Measurements from ENCODE around the gene PRR30. TPM values are rescaled to one million over a fixed set of nuclear protein-coding genes. Genes with fewer than 3 reads are reported as not detected.

The PRR30 gene
- total RNA-seq, 1 experiment from 2014 or later = not detected

DNA sequence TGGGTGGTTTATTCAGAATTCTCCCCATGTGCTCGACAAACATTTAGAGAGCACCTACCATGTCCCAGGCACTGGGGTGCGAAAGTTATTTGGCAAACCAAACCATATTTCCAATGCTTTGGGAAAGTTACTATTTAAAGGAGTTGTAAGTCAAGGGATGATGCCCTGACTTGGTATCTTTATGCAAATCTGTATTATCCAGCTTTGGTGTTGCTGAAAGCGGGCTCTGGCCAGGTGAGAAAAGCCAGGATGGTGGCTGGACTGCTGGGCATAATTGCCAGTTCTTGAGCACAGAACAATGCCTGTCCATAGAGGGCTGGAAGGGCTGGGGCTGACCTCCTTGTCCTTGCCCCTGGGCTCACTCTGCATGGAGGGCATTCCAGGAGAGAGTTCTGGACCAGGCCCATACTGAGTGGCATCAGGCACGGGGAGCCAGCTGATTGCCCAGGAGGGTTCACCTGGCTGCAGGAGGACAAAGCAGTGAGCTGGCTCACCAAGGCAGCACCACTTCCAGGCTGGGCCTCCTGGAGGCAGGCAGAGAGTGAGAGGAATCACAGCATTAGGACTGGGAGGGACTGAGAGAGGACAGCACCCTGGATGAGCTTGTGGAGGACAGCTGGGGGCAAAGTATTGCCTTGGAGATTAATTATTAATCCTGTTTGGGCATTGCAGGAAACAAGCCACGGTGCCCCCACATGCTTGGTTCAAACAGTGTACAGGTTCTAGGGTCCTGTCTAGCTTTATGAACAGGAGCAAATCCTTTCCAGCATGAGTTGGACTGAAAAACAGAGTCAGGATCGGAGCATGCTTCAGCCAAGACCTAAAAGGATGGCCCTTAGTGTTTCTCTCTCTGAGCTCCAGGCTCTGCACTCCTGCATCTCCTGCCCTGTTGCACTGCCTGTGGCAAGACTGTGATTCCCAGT lies 45.5 kb downstream of the PRR30 start:
- ChIA-PET POLR2A (interaction anchor here (0.9 kb wide), 1 partner anchor 189 kb away, joined by 3 read pairs; the partner anchor contains the start of gene TRIM54), CTCF (interaction anchor here (0.6 to 10.4 kb wide), 2 partner anchors 10 to 187 kb away, joined by 3 to 96 read pairs; partner anchors contain the start of gene TRIM54)
- Mint-ChIP-seq H3K4me1 (ENCODE audit: insufficient read depth, unreplicated experiment) (no peaks in the 10 kb centered on the region), H3K27ac (ENCODE audit: low read depth, unreplicated experiment) (no peak overlapping the region), H3K9me3 (ENCODE audit: unreplicated experiment) (no peaks in the 10 kb centered on the region), H3K27me3 (ENCODE audit: insufficient read depth, unreplicated experiment) (no peaks in the 10 kb centered on the region), H3K4me3 (ENCODE audit: unreplicated experiment) (no peak overlapping the region), H3K36me3 (ENCODE audit: insufficient read depth, unreplicated experiment) (no peaks in the 10 kb centered on the region)
- TF ChIP-seq, protein P1, sequence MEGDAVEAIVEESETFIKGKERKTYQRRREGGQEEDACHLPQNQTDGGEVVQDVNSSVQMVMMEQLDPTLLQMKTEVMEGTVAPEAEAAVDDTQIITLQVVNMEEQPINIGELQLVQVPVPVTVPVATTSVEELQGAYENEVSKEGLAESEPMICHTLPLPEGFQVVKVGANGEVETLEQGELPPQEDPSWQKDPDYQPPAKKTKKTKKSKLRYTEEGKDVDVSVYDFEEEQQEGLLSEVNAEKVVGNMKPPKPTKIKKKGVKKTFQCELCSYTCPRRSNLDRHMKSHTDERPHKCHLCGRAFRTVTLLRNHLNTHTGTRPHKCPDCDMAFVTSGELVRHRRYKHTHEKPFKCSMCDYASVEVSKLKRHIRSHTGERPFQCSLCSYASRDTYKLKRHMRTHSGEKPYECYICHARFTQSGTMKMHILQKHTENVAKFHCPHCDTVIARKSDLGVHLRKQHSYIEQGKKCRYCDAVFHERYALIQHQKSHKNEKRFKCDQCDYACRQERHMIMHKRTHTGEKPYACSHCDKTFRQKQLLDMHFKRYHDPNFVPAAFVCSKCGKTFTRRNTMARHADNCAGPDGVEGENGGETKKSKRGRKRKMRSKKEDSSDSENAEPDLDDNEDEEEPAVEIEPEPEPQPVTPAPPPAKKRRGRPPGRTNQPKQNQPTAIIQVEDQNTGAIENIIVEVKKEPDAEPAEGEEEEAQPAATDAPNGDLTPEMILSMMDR (IDR thresholded peaks at IDR 0.05; ENCODE audit: unreplicated experiment) = no peak
- intact Hi-C loops (cut with micrococcal nuclease) = no loop called here
- BruUV-seq (replicated peaks) = no TSS peak
- no peak for DNase-seq (ENCODE audit: unreplicated experiment)

DNA sequence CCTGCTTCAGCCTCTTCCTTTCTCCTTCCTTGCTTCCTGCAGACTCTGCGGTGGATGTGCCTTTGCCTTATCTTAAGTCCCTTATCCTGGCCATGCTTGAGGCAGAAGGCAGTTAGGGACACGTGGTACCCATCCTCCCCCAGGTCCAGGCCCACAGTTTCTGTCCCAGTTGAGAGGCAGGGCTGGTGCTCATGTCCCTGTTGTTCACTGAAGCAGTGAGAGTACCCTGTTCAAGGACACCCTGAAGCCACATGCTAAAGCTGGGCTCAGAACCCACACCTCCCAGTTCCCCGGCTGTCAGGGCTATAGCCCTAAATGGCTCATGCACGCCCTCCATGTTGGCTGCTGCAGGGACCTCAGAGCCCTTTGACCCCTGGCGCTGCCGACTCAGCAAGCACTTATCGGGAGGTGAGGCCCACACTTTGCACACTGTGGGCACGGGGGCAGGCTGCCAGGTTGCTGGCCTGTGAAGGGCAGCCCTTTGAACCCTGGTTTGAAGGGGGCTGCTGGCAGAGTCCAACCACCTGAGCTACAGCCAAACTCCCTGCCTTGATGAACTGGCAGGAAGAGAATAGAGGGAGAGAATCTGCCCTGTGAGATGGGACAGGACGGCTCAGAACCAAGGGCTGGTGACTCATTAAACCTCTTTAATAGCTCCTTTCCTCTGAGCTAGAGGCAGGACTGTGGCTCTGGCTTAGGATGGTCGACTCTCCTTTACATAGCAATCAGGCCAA lies 46.3 kb downstream of the PRR30 start:
- no TSS peak for BruUV-seq (replicated peaks)
- CTCF ChIA-PET = no interaction called here
- no peak for DNase-seq (ENCODE audit: unreplicated experiment)

DNA sequence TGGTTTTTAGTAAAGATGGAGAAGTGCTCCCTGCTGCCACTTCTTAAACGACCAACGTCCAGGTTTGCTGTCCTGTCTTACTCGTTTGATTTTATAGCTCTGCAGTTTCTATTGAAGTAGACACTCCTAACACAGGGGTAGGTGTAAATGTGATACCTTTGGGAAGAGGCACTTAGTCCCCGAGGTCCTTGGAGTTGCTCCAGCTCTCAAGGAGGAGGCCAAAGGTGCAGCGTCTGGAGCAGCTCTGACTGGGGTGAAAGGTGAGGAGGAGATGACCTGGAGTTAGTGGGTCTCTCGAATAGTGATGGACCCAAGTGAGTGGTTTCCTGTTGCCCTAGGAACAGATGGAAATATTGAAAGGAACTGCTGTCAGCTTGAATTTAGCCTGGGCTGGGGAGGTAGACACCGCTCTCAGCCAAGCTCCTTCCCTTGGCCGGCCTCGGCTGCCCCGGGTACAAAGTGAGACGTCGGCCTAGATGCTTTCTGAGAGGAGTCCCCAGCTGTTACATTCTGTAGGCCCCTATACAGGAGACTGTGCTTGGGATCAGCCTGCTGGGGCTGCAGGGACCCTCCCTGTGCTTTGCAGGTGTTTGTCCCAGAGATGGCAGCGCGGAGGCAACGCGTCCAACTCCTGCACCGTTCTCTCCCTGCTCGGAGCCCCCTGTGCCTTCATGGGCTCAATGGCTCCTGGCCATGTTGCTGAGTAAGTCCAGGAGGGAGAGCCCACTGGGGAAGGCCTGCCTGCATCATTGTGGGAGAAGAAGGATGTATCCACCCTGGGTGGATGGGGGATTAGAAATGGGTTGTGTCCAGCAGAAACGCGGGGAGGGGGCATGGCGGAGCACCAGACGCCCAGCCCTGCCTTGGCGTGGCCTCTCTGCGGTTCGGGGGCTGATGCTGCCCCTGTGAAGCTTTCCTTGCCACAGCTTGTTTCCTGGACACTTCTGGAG lies 47.2 kb downstream of the PRR30 start:
- H3K9me3 Mint-ChIP-seq (ENCODE audit: unreplicated experiment) = no peaks in the 10 kb centered on the region
- no peak overlapping the region for H3K27ac Mint-ChIP-seq (ENCODE audit: low read depth, unreplicated experiment)
- intact Hi-C loops (cut with micrococcal nuclease) = no loop called here
- no peak overlapping the region for H3K4me3 Mint-ChIP-seq (ENCODE audit: unreplicated experiment)
- H3K36me3 Mint-ChIP-seq (ENCODE audit: insufficient read depth, unreplicated experiment) = no peaks in the 10 kb centered on the region
- ChIA-PET POLR2A (no interaction called here), CTCF (interaction anchor here (1.2 kb wide), 1 partner anchor 8 kb away, joined by 4 read pairs; no protein-coding TSS in a partner anchor)
- BruUV-seq (replicated peaks) = no TSS peak
- no peaks in the 10 kb centered on the region for H3K4me1 Mint-ChIP-seq (ENCODE audit: insufficient read depth, unreplicated experiment)
- TF ChIP-seq, protein P1 (IDR thresholded peaks at IDR 0.05; ENCODE audit: unreplicated experiment) = no peak
- DNase-seq (ENCODE audit: unreplicated experiment) = no peak
- no peaks in the 10 kb centered on the region for H3K27me3 Mint-ChIP-seq (ENCODE audit: insufficient read depth, unreplicated experiment)

More for the DNA sequence above, 46.3 kb downstream of the PRR30 start:
- intact Hi-C loops (cut with micrococcal nuclease) = no loop called here
- TF ChIP-seq, protein P1 (IDR thresholded peaks at IDR 0.05; ENCODE audit: unreplicated experiment) = no peak
- no peak overlapping the region for H3K27ac Mint-ChIP-seq (ENCODE audit: low read depth, unreplicated experiment)
- H3K9me3 Mint-ChIP-seq (ENCODE audit: unreplicated experiment) = no peaks in the 10 kb centered on the region
- no peak overlapping the region for H3K4me3 Mint-ChIP-seq (ENCODE audit: unreplicated experiment)
- POLR2A ChIA-PET = interaction anchor here (0.9 kb wide), 1 partner anchor 190 kb away, joined by 3 read pairs; the partner anchor contains the start of gene TRIM54
- H3K4me1 Mint-ChIP-seq (ENCODE audit: insufficient read depth, unreplicated experiment) = no peaks in the 10 kb centered on the region
- no peaks in the 10 kb centered on the region for H3K27me3 Mint-ChIP-seq (ENCODE audit: insufficient read depth, unreplicated experiment)
- no peaks in the 10 kb centered on the region for H3K36me3 Mint-ChIP-seq (ENCODE audit: insufficient read depth, unreplicated experiment)
